NB4 (cell line): ENCODE results near the gene ASB12.

Source experiments
- MAX ChIP-seq: IDR thresholded peaks from 2 replicates; pipeline ENCODE4 v1.6.1; 2011; ENCODE audit warnings: low read depth, low read length
- MYC ChIP-seq: IDR thresholded peaks from 2 replicates; pipeline ENCODE4 v1.6.1; 2011; ENCODE audit warnings: low read depth, low read length
- POLR2A ChIP-seq: IDR thresholded peaks from 2 replicates; pipeline ENCODE4 v1.6.1; 2011; ENCODE audit warnings: mild to moderate bottlenecking; ENCODE audit not compliant: insufficient read length; ENCODE audit errors: extremely low read depth
- TF ChIP-seq, protein P1 (sequence below): IDR thresholded peaks from one replicate; pipeline ENCODE4 v1.5.1; 2012; ENCODE audit warnings: low read depth, low read length

- TF ChIP-seq MAX (no peak), POLR2A (no peak), MYC (no peak)
- TF ChIP-seq, protein P1, sequence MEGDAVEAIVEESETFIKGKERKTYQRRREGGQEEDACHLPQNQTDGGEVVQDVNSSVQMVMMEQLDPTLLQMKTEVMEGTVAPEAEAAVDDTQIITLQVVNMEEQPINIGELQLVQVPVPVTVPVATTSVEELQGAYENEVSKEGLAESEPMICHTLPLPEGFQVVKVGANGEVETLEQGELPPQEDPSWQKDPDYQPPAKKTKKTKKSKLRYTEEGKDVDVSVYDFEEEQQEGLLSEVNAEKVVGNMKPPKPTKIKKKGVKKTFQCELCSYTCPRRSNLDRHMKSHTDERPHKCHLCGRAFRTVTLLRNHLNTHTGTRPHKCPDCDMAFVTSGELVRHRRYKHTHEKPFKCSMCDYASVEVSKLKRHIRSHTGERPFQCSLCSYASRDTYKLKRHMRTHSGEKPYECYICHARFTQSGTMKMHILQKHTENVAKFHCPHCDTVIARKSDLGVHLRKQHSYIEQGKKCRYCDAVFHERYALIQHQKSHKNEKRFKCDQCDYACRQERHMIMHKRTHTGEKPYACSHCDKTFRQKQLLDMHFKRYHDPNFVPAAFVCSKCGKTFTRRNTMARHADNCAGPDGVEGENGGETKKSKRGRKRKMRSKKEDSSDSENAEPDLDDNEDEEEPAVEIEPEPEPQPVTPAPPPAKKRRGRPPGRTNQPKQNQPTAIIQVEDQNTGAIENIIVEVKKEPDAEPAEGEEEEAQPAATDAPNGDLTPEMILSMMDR: no peak
Observed at GRCh38 chrX:64190136-64190740, 40.2 kb downstream of the ASB12 start.
